GM18861 (cell line): ENCODE data around the gene HDHD3.

Source experiments
- ATAC-seq: cut with Tn5 transposase; IDR thresholded peaks from one replicate; pipeline ENCODE4 v1.9.1; 2021; ENCODE audit not compliant: unreplicated experiment

HDHD3 gene

GRCh38 chr9:113340011-113340699 is 36.6 kb downstream of the HDHD3 start, which contains the start of gene WDR31:
Gene WDR31 (minus strand): TSS chr9:113340275. CDS start chr9:113332022, 8,253 bp downstream.
- peak; percentile 98 for ATAC-seq

- no peak for ATAC-seq
Measured at GRCh38 chr9:113337714-113338113, 39.1 kb downstream of the HDHD3 start.

GRCh38 chr9:113331780-113332179 is 45.0 kb downstream of the HDHD3 start:
- ATAC-seq: no peak

GRCh38 chr9:113328045-113328782 is 48.6 kb downstream of the HDHD3 start:
- no peak for ATAC-seq

- ATAC-seq: no peak
Measured at GRCh38 chr9:113326230-113326629, 50.6 kb downstream of the HDHD3 start.
